KMS-11 (cell line): ENCODE measurements around the gene MLANA.

Experiments
- H2AFZ ChIP-seq: fragments of 200-600 bp; sonication (generic); 2 replicates; pipeline ENCODE4 v1.6.1; 2016; ENCODE audit warnings: antibody characterized with exemption, mixed run types, low read depth
- H3K27ac ChIP-seq: fragments of 200-600 bp; sonication (generic); 2 replicates; pipeline ENCODE4 v1.6.1; 2016; ENCODE audit warnings: mild to moderate bottlenecking, mixed run types
- H3K27me3 ChIP-seq: fragments of 200-600 bp; sonication (generic); 2 replicates; pipeline ENCODE4 v1.6.1; 2017; ENCODE audit warnings: mild to moderate bottlenecking, low read depth, mixed run types, moderate library complexity; ENCODE audit not compliant: insufficient read depth
- H3K36me3 ChIP-seq: fragments of 200-600 bp; sonication (generic); 2 replicates; pipeline ENCODE4 v1.6.1; 2017; ENCODE audit warnings: mild to moderate bottlenecking, mixed run types; ENCODE audit not compliant: insufficient read depth
- H3K4me1 ChIP-seq: fragments of 200-600 bp; sonication (generic); 2 replicates; pipeline ENCODE4 v1.6.1; 2016; ENCODE audit warnings: mild to moderate bottlenecking, low read depth, mixed run types; ENCODE audit not compliant: poor library complexity, severe bottlenecking
- H3K4me2 ChIP-seq: fragments of 200-600 bp; sonication (generic); 2 replicates; pipeline ENCODE4 v1.7.0; 2016; ENCODE audit warnings: mild to moderate bottlenecking, mixed run types
- H3K4me3 ChIP-seq: fragments of 200-600 bp; sonication (generic); IDR thresholded peaks from 2 replicates; pipeline ENCODE4 v1.6.1; 2017; ENCODE audit warnings: low read depth, low read length, mixed read lengths; ENCODE audit not compliant: insufficient read depth
- H3K79me2 ChIP-seq: fragments of 200-600 bp; sonication (generic); 2 replicates; pipeline ENCODE4 v1.6.1; 2016; ENCODE audit warnings: low read depth, mixed run types; ENCODE audit not compliant: insufficient read depth
- H3K9ac ChIP-seq: fragments of 200-600 bp; sonication (generic); 2 replicates; pipeline ENCODE4 v1.6.1; 2016; ENCODE audit warnings: mild to moderate bottlenecking, mixed run types
- H4K20me1 ChIP-seq: fragments of 200-600 bp; sonication (generic); 2 replicates; pipeline ENCODE4 v1.6.1; 2016; ENCODE audit warnings: mild to moderate bottlenecking, mixed run types; ENCODE audit not compliant: insufficient read depth
- CTCF ChIP-seq: fragments of 200-600 bp; sonication (generic); conservative IDR thresholded peaks from 2 replicates; pipeline ENCODE4 v1.6.1; 2017; ENCODE audit warnings: low read depth, mild to moderate bottlenecking, antibody characterized with exemption, low read length, moderate library complexity, mixed read lengths

The MLANA gene

GRCh38 chr9:5920860-5921328, 30.2 kb downstream of the MLANA start:
- peak overlapping the region; percentile 62 for H3K27ac ChIP-seq
- no peaks in the 10 kb centered on the region for H3K27me3 ChIP-seq
- no peak for TF ChIP-seq CTCF
- H3K4me3 ChIP-seq = no peak overlapping the region
- H3K36me3 ChIP-seq = no peaks in the 10 kb centered on the region
- no peaks in the 10 kb centered on the region for H3K79me2 ChIP-seq
- no peak overlapping the region for H3K9ac ChIP-seq
- H2AFZ ChIP-seq = no peak overlapping the region
- H4K20me1 ChIP-seq = no peaks in the 10 kb centered on the region
- H3K4me2 ChIP-seq = peak overlapping the region; percentile 62
- H3K4me1 ChIP-seq = peaks cover 70% of the 10 kb centered on the region

GRCh38 chr9:5922192-5922591, 31.5 kb downstream of the MLANA start:
- no peak overlapping the region for H3K9ac ChIP-seq
- H3K36me3 ChIP-seq = no peaks in the 10 kb centered on the region
- peak overlapping the region; percentile 62 for H3K27ac ChIP-seq
- H3K79me2 ChIP-seq = no peaks in the 10 kb centered on the region
- H4K20me1 ChIP-seq = no peaks in the 10 kb centered on the region
- H2AFZ ChIP-seq = 0 out of 2 replicates have a peak overlapping the region, but pooled peaks have one; percentile 14
- H3K27me3 ChIP-seq = no peaks in the 10 kb centered on the region
- peaks cover 70% of the 10 kb centered on the region for H3K4me1 ChIP-seq
- H3K4me3 ChIP-seq = no peak overlapping the region
- no peak for TF ChIP-seq CTCF
- H3K4me2 ChIP-seq = peak overlapping the region; percentile 62

- H3K4me2 ChIP-seq = no peak overlapping the region
Measured at GRCh38 chr9:5931657-5932056, 41.0 kb downstream of the MLANA start.

GRCh38 chr9:5938449-5938848, 47.8 kb downstream of the MLANA start:
- no peak for TF ChIP-seq CTCF
- no peak overlapping the region for H2AFZ ChIP-seq
- H3K27ac ChIP-seq = no peak overlapping the region
- H3K4me2 ChIP-seq = no peak overlapping the region
- no peaks in the 10 kb centered on the region for H3K27me3 ChIP-seq
- peaks cover 13% of the 10 kb centered on the region for H3K4me1 ChIP-seq
- H3K4me3 ChIP-seq = no peak overlapping the region
- no peaks in the 10 kb centered on the region for H3K79me2 ChIP-seq
- H3K9ac ChIP-seq = no peak overlapping the region
- no peaks in the 10 kb centered on the region for H3K36me3 ChIP-seq
- H4K20me1 ChIP-seq = no peaks in the 10 kb centered on the region

More at GRCh38 chr9:5931657-5932056, 41.0 kb downstream of the MLANA start:
- Histone ChIP-seq H4K20me1 (no peaks in the 10 kb centered on the region), H3K4me1 (no peaks in the 10 kb centered on the region), H2AFZ (no peak overlapping the region), H3K27ac (no peak overlapping the region), H3K9ac (no peak overlapping the region), H3K4me3 (no peak overlapping the region), H3K36me3 (no peaks in the 10 kb centered on the region), H3K27me3 (no peaks in the 10 kb centered on the region), H3K79me2 (no peaks in the 10 kb centered on the region)
- TF ChIP-seq CTCF = no peak
